Trophoblast cell (in vitro differentiated cells and primary cell): Measurements from ENCODE around the gene TUG1.

Experiments
- DNase-seq, 2 donors: peaks; one replicate each; pipeline ENCODE4 v3.0.0-alpha.2; 2016
- H2AFZ ChIP-seq: 2 replicates; pipeline ENCODE4 v1.6.1; 2013; ENCODE audit warnings: low read length, moderate library complexity, mild to moderate bottlenecking; ENCODE audit not compliant: insufficient read depth, poor library complexity
- H2AK5ac ChIP-seq: 2 replicates; pipeline ENCODE4 v1.6.1; 2013; ENCODE audit warnings: mild to moderate bottlenecking, low read length
- H2BK120ac ChIP-seq: 2 replicates; pipeline ENCODE4 v1.6.1; 2013; ENCODE audit warnings: low read length, mild to moderate bottlenecking, moderate library complexity; ENCODE audit not compliant: insufficient read depth, poor library complexity
- H2BK12ac ChIP-seq: 2 replicates; pipeline ENCODE4 v1.6.1; 2013; ENCODE audit warnings: mild to moderate bottlenecking, low read length, moderate library complexity
- H2BK5ac ChIP-seq: 2 replicates; pipeline ENCODE4 v1.6.1; 2013; ENCODE audit warnings: low read length, low read depth, moderate library complexity, mild to moderate bottlenecking; ENCODE audit not compliant: poor library complexity
- H3K14ac ChIP-seq: 2 replicates; pipeline ENCODE4 v1.6.1; 2013; ENCODE audit warnings: mild to moderate bottlenecking, low read length
- H3K18ac ChIP-seq: 2 replicates; pipeline ENCODE4 v1.6.1; 2013; ENCODE audit warnings: mild to moderate bottlenecking, low read length
- H3K23ac ChIP-seq: 2 replicates; pipeline ENCODE4 v1.6.1; 2013; ENCODE audit warnings: low read length
- H3K27ac ChIP-seq: 2 replicates; pipeline ENCODE4 v1.5.1; 2013; ENCODE audit warnings: low read depth, mild to moderate bottlenecking, inconsistent platforms, low read length, moderate library complexity
- H3K27me3 ChIP-seq: 2 replicates; pipeline ENCODE4 v1.6.1; 2013; ENCODE audit warnings: inconsistent platforms, mild to moderate bottlenecking, low read length, moderate library complexity; ENCODE audit not compliant: insufficient read depth
- H3K36me3 ChIP-seq, 2 experiments: 1 replicate in 1 of 2; 2 replicates in 1 of 2; pipeline ENCODE4 v1.6.1; 2013; ENCODE audit warnings: low read length in 2 of 2, mild to moderate bottlenecking in 2 of 2, moderate library complexity in 1 of 2; ENCODE audit not compliant: insufficient read depth in 2 of 2, control insufficient read depth in 1 of 2
- H3K4ac ChIP-seq: 2 replicates; pipeline ENCODE4 v1.6.1; 2013; ENCODE audit warnings: low read depth, mild to moderate bottlenecking, low read length, moderate library complexity
- H3K4me1 ChIP-seq, 2 experiments: 1 replicate in 1 of 2; 2 replicates in 1 of 2; pipeline ENCODE4 v1.6.1; 2013; ENCODE audit warnings: low read length in 2 of 2, mild to moderate bottlenecking in 2 of 2, moderate library complexity in 1 of 2; ENCODE audit not compliant: insufficient read depth in 2 of 2, control insufficient read depth in 1 of 2
- H3K4me2 ChIP-seq: 2 replicates; pipeline ENCODE4 v1.6.1; 2013; ENCODE audit warnings: inconsistent platforms, mild to moderate bottlenecking, low read length, moderate library complexity
- H3K4me3 ChIP-seq: 2 replicates; pipeline ENCODE4 v1.5.1; 2013; ENCODE audit warnings: mild to moderate bottlenecking, low read depth, low read length, inconsistent platforms
- H3K79me1 ChIP-seq: one replicate; pipeline ENCODE4 v1.6.1; 2013; ENCODE audit warnings: low read length
- H3K79me2 ChIP-seq: 2 replicates; pipeline ENCODE4 v1.6.1; 2013; ENCODE audit warnings: low read length, mild to moderate bottlenecking; ENCODE audit not compliant: control insufficient read depth, insufficient read depth, poor library complexity
- H3K9ac ChIP-seq: 2 replicates; pipeline ENCODE4 v1.6.1; 2013; ENCODE audit warnings: mild to moderate bottlenecking, low read length
- H3K9me3 ChIP-seq: 2 replicates; pipeline ENCODE4 v1.6.1; 2013; ENCODE audit warnings: low read depth, mild to moderate bottlenecking, control low read depth, inconsistent platforms, low read length; ENCODE audit not compliant: insufficient read depth
- H4K12ac ChIP-seq: 2 replicates; pipeline ENCODE4 v1.6.1; 2013; ENCODE audit warnings: low read depth, mild to moderate bottlenecking, low read length, moderate library complexity
- H4K8ac ChIP-seq: 2 replicates; pipeline ENCODE4 v1.6.1; 2013; ENCODE audit warnings: low read depth, mild to moderate bottlenecking, low read length, moderate library complexity
- H4K91ac ChIP-seq: one replicate; pipeline ENCODE4 v1.6.1; 2013; ENCODE audit warnings: low read depth, mild to moderate bottlenecking, low read length, moderate library complexity
- WGBS: extraction: QIAGEN DNeasy Blood & Tissue Kit; methylation state at CpG from one replicate; pipeline ENCODE4 v1.1.7; 2013; ENCODE audit warnings: missing lambda C conversion rate; ENCODE audit not compliant: insufficient read length, insufficient coverage; ENCODE audit errors: extremely low coverage; 5-methylcytosine and 5-hydroxymethylcytosine counted together

Gene TUG1

DNA sequence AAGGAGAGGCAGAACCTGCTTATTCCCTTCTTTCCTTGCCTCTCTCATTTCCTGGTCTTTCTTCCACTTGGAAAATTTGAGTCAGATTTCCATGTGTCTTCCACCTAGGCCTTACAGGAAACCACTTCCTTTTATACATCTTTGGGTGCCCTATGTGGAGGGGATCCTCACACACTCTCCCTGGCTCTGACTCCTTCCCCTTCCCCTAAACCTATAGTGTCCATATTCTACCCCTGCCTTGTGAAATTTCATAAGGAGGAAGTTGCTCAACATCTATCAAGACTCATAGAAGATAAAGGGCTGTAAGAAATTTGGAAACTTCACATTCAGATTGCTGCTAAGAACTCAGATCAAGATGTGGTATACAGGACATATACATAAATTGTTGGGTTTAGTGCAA lies 20.4 kb downstream of the TUG1 start:
- Histone ChIP-seq H3K4me3 (no peak overlapping the region), H3K14ac (no peak overlapping the region), H3K79me2 (no peaks in the 10 kb centered on the region), H3K9ac (no peak overlapping the region), H3K36me3 (no peaks in the 10 kb centered on the region), H2AK5ac (no peak overlapping the region), H4K91ac (no peak overlapping the region), H2AFZ (no peak overlapping the region), H2BK5ac (no peak overlapping the region), H2BK12ac (no peak overlapping the region), H3K4me1 (no peaks in the 10 kb centered on the region), H3K4ac (no peak overlapping the region), H4K12ac (no peak overlapping the region), H3K23ac (no peak overlapping the region), H3K27ac (no peak overlapping the region), H3K4me2 (no peak overlapping the region), H3K79me1 (no peaks in the 10 kb centered on the region), H2BK120ac (no peak overlapping the region), H3K18ac (no peak overlapping the region), H3K9me3 (no peaks in the 10 kb centered on the region), H3K27me3 (no peaks in the 10 kb centered on the region), H4K8ac (no peak overlapping the region)
- no peak for DNase-seq

DNA sequence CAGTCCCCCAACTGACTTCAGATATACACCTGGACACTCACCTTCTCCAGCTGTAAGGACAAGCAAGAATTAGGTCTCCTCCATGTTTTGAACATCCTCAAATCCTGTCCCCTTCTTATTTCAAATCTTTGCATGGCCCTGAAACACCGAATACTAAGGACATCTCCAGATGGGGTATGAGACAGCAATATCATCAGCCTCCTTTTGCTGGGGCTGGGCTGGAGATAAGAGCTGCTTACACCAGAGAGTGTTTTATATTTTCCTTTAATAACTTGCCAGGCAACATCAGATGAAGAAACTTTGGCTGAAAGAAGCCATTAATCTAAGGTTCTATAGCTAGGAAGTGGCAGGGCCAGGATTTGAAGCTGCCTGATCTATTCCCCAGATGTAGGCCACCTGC lies 21.6 kb downstream of the TUG1 start:
- no CpG with 5 or more reads among the region's 1 CpG for WGBS
- Histone ChIP-seq H3K4me2 (no peak overlapping the region), H3K79me1 (no peaks in the 10 kb centered on the region), H3K4me3 (no peak overlapping the region), H3K14ac (no peak overlapping the region), H4K8ac (no peak overlapping the region), H3K4ac (no peak overlapping the region), H2BK120ac (no peak overlapping the region), H2AK5ac (no peak overlapping the region), H2BK5ac (no peak overlapping the region), H3K18ac (no peak overlapping the region), H3K4me1 (no peaks in the 10 kb centered on the region), H2BK12ac (no peak overlapping the region), H3K27ac (no peak overlapping the region), H4K12ac (no peak overlapping the region), H3K9me3 (no peaks in the 10 kb centered on the region), H3K36me3 (no peaks in the 10 kb centered on the region), H3K9ac (no peak overlapping the region), H2AFZ (no peak overlapping the region), H3K27me3 (no peaks in the 10 kb centered on the region), H4K91ac (no peak overlapping the region), H3K23ac (no peak overlapping the region), H3K79me2 (no peaks in the 10 kb centered on the region)
- no peak for DNase-seq

DNA sequence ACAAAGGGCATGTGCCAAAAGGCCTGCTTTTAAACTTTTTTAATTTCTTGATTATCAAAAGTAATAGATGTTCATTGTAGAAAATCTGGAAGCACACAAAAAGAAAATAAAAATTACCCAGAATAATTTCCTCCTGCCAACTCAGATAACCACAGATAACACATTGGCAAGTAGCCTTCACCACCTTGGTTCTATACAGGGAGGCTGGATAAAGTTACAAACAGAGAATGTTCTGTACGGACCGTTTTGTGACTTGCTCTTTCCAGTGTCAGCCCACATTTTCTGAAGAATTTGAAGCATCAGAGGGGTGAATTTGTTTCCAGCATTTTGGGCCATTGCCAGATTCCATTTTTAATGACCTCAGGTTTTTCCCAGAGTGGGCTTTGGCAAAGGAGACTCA lies 23.5 kb downstream of the TUG1 start:
- Histone ChIP-seq H3K4me1 (no peaks in the 10 kb centered on the region), H3K4ac (no peak overlapping the region)
- no CpG with 5 or more reads among the region's 2 CpGs for WGBS

DNA sequence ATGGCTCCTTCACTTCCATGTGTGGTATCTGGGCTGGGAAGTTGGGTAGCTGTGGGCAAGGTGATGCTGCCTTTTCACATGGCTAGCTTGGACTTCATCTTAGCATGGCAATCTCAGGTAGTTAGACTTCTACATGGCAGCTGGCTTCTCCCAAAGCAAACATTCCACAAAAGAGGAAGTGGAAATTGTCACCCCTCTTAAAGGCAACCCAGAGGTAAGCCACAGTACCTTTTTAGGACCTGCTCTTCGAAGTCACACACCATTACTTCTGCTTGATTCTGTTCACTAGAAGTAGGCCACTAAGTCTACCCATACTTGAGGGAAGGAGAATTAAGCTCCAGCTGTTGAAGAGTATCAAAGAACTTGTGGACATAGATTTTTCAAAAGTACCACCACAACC lies 25.9 kb downstream of the TUG1 start:
- H3K79me2 ChIP-seq = no peaks in the 10 kb centered on the region
- H3K4me3 ChIP-seq = no peak overlapping the region
- H3K9ac ChIP-seq = no peak overlapping the region
- WGBS = no CpG with 5 or more reads among the region's 1 CpG
- H3K27ac ChIP-seq = no peak overlapping the region
- no peak overlapping the region for H3K4me2 ChIP-seq
- H2AFZ ChIP-seq = no peak overlapping the region
- H4K8ac ChIP-seq = no peak overlapping the region
- no peak overlapping the region for H2AK5ac ChIP-seq
- H3K9me3 ChIP-seq = no peaks in the 10 kb centered on the region
- no peak overlapping the region for H3K18ac ChIP-seq
- no peaks in the 10 kb centered on the region for H3K27me3 ChIP-seq
- no peak overlapping the region for H2BK5ac ChIP-seq
- no peak overlapping the region for H4K91ac ChIP-seq
- DNase-seq = no peak
- H3K4ac ChIP-seq = no peak overlapping the region
- H2BK12ac ChIP-seq = no peak overlapping the region
- H4K12ac ChIP-seq = no peak overlapping the region
- no peaks in the 10 kb centered on the region for H3K79me1 ChIP-seq
- no peak overlapping the region for H2BK120ac ChIP-seq
- H3K36me3 ChIP-seq = no peaks in the 10 kb centered on the region
- no peak overlapping the region for H3K14ac ChIP-seq
- no peaks in the 10 kb centered on the region for H3K4me1 ChIP-seq
- H3K23ac ChIP-seq = no peak overlapping the region

More for the DNA sequence above, 23.5 kb downstream of the TUG1 start:
- Histone ChIP-seq H3K18ac (no peak overlapping the region), H3K27ac (no peak overlapping the region), H3K9me3 (no peaks in the 10 kb centered on the region), H2BK120ac (no peak overlapping the region), H2BK5ac (no peak overlapping the region), H3K36me3 (no peaks in the 10 kb centered on the region), H3K9ac (no peak overlapping the region), H3K79me2 (no peaks in the 10 kb centered on the region), H3K4me3 (no peak overlapping the region), H2AFZ (no peak overlapping the region), H3K4me2 (no peak overlapping the region), H4K91ac (no peak overlapping the region), H2AK5ac (no peak overlapping the region), H4K8ac (no peak overlapping the region), H3K27me3 (no peaks in the 10 kb centered on the region), H3K79me1 (no peaks in the 10 kb centered on the region), H2BK12ac (no peak overlapping the region), H3K23ac (no peak overlapping the region), H4K12ac (no peak overlapping the region), H3K14ac (no peak overlapping the region)
- DNase-seq = no peak

DNA sequence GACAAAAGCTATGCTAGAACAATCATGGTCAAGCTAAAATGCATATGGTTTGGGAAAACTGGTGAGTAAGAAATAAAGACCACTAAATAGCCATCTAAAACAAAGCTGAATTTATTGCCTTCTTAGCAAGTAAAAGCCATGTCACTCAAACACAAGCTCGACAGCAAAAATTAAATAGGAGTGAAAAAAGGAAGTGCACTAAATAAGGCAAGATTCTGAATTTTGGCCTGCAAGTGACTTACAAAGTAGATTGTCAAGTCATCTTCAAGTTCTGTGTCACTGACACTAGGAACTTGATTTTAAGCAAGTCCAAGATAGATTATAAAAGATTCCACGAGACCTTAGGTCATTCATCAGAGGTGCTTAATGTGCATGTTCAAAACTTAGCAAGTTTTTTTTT lies 27.4 kb downstream of the TUG1 start:
- no peak overlapping the region for H4K12ac ChIP-seq
- H2AFZ ChIP-seq = no peak overlapping the region
- no peak overlapping the region for H3K4me2 ChIP-seq
- no peak for DNase-seq
- no peak overlapping the region for H2BK12ac ChIP-seq
- no CpG with 5 or more reads among the region's 2 CpGs for WGBS
- no peak overlapping the region for H2AK5ac ChIP-seq
- H3K4ac ChIP-seq = no peak overlapping the region
- no peak overlapping the region for H3K18ac ChIP-seq
- no peak overlapping the region for H4K91ac ChIP-seq
- H3K14ac ChIP-seq = no peak overlapping the region
- no peaks in the 10 kb centered on the region for H3K9me3 ChIP-seq
- no peak overlapping the region for H3K4me3 ChIP-seq
- no peak overlapping the region for H2BK120ac ChIP-seq
- no peaks in the 10 kb centered on the region for H3K79me2 ChIP-seq
- H3K27ac ChIP-seq = no peak overlapping the region
- no peak overlapping the region for H2BK5ac ChIP-seq
- H3K4me1 ChIP-seq = no peaks in the 10 kb centered on the region
- no peak overlapping the region for H3K9ac ChIP-seq
- H3K36me3 ChIP-seq = no peaks in the 10 kb centered on the region
- H3K23ac ChIP-seq = no peak overlapping the region
- no peaks in the 10 kb centered on the region for H3K27me3 ChIP-seq
- no peak overlapping the region for H4K8ac ChIP-seq
- no peaks in the 10 kb centered on the region for H3K79me1 ChIP-seq
